GM23338 (cell line): Measurements from ENCODE around the gene DGAT2.

Experiments
- CREB1 ChIP-seq: fragments of 250-450 bp; sonication (Bioruptor Pico); IDR thresholded peaks from 2 replicates; pipeline ENCODE4 v1.5.0; 2020; ENCODE audit warnings: low read depth, mild to moderate bottlenecking, moderate library complexity
- CTCF ChIP-seq, 2 experiments: fragments of 200-600 bp in 1 of 2; sonication (generic) in 1 of 2; conservative IDR thresholded peaks; 2 replicates each; pipeline versions ENCODE4 v1.5.1 to v1.6.1; 2016 to 2017; ENCODE audit warnings: antibody characterized with exemption in 2 of 2, low read depth in 2 of 2, mild to moderate bottlenecking in 2 of 2, moderate library complexity in 1 of 2
- ETS1 ChIP-seq: IDR thresholded peaks from 2 replicates; pipeline ENCODE4 v1.6.1; 2016; ENCODE audit warnings: antibody characterized with exemption
- EZH2 ChIP-seq: fragments of 200-600 bp; sonication (generic); IDR thresholded peaks from one replicate; pipeline ENCODE4 v1.8.0; 2017; ENCODE audit warnings: antibody characterized with exemption, mild to moderate bottlenecking, low read depth; ENCODE audit not compliant: unreplicated experiment
- EZH2phosphoT487 ChIP-seq: fragments of 200-600 bp; sonication (generic); IDR thresholded peaks from one replicate; pipeline ENCODE4 v1.8.1; 2018; ENCODE audit warnings: antibody characterized with exemption; ENCODE audit not compliant: unreplicated experiment
- JUNB ChIP-seq: IDR thresholded peaks from one replicate; pipeline ENCODE4 v1.6.1; 2016; ENCODE audit warnings: antibody characterized with exemption; ENCODE audit not compliant: unreplicated experiment
- NANOG ChIP-seq: IDR thresholded peaks from 2 replicates; pipeline ENCODE4 v1.6.1; 2016; ENCODE audit warnings: antibody characterized with exemption, borderline replicate concordance
- POLR2AphosphoS5 ChIP-seq: IDR thresholded peaks from 2 replicates; pipeline ENCODE4 v1.6.1; 2016; ENCODE audit warnings: antibody characterized with exemption, low read depth
- REST ChIP-seq: IDR thresholded peaks from one replicate; pipeline ENCODE4 v1.6.1; 2018; ENCODE audit warnings: antibody characterized with exemption; ENCODE audit not compliant: unreplicated experiment
- STAT1 ChIP-seq: IDR thresholded peaks from one replicate; pipeline ENCODE4 v1.6.1; 2016; ENCODE audit warnings: antibody characterized with exemption; ENCODE audit not compliant: unreplicated experiment
- ZNF114 ChIP-seq: fragments of 250-450 bp; sonication (Bioruptor Pico); IDR thresholded peaks from 2 replicates; pipeline ENCODE4 v1.5.0; 2020; ENCODE audit warnings: mild to moderate bottlenecking, moderate library complexity
- ZNF462 ChIP-seq: fragments of 250-450 bp; sonication (Bioruptor Pico); IDR thresholded peaks from 2 replicates; pipeline ENCODE4 v1.5.0; 2020; ENCODE audit warnings: mild to moderate bottlenecking, moderate library complexity

- TF ChIP-seq EZH2: no peak
- TF ChIP-seq CTCF (conservative IDR thresholded peaks at IDR 0.05; ENCODE audit: low read depth in 2 of 2): no peak
- TF ChIP-seq NANOG: no peak
- TF ChIP-seq CREB1 (CRISPR knock-in tag): no peak
- no peak for TF ChIP-seq ZNF462 (CRISPR knock-in tag)
- no peak for TF ChIP-seq EZH2phosphoT487
- TF ChIP-seq JUNB: no peak
- TF ChIP-seq REST: no peak
- TF ChIP-seq ZNF114 (CRISPR knock-in tag): no peak
- no peak for TF ChIP-seq POLR2AphosphoS5
- no peak for TF ChIP-seq STAT1
- no peak for TF ChIP-seq ETS1
These were observed 25.4 kb downstream of the DGAT2 start for GRCh38 chr11:75793966-75794365.
